Measurements from ENCODE around the gene NAMPT.

DNA sequence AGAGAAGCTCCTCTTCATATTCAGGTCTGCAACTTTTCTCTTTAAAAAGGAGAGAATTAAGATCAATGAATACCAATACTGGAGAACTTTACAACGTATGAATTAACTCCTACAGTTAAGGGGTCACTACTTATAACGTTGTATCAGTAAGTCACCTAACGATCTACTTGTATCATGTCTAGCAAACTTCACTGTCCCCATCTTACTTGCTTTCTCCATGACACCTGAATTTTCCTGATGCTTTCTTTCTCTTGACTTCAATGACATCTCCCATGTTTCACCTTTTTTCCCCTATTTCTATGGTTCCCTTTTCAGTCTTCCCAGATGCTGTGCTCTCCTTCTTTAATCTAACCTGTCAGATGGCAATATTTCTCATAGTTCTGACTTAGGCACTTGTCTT is 19.6 kb downstream of the NAMPT start:
- TF ChIP-seq, protein P1, sequence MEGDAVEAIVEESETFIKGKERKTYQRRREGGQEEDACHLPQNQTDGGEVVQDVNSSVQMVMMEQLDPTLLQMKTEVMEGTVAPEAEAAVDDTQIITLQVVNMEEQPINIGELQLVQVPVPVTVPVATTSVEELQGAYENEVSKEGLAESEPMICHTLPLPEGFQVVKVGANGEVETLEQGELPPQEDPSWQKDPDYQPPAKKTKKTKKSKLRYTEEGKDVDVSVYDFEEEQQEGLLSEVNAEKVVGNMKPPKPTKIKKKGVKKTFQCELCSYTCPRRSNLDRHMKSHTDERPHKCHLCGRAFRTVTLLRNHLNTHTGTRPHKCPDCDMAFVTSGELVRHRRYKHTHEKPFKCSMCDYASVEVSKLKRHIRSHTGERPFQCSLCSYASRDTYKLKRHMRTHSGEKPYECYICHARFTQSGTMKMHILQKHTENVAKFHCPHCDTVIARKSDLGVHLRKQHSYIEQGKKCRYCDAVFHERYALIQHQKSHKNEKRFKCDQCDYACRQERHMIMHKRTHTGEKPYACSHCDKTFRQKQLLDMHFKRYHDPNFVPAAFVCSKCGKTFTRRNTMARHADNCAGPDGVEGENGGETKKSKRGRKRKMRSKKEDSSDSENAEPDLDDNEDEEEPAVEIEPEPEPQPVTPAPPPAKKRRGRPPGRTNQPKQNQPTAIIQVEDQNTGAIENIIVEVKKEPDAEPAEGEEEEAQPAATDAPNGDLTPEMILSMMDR (IDR thresholded peaks at IDR 0.05) = no peak
- no peak for TF ChIP-seq POLR2A (IDR thresholded peaks at IDR 0.05)

Data from sigmoid colon (tissue), 3 donors.